Stomach (tissue), 4 donors: ENCODE results near the gene SLC4A3.

ENCODE experiments used
- EP300 ChIP-seq: sonication (generic); formaldehyde crosslinking; IDR thresholded peaks from one replicate; pipeline ENCODE4 v1.6.1; 2017; ENCODE audit warnings: antibody characterized with exemption
- POLR2A ChIP-seq, 4 donors: fragments of 450-650 bp; IDR thresholded peaks; one replicate each; pipeline ENCODE4 v1.6.1; 2016; ENCODE audit warnings: antibody characterized with exemption in 4 of 4, control low read depth in 2 of 4, mild to moderate bottlenecking in 1 of 4, moderate library complexity in 1 of 4
- POLR2AphosphoS5 ChIP-seq, 3 donors: sonication (generic); formaldehyde crosslinking; IDR thresholded peaks; one replicate each; pipeline ENCODE4 v1.6.1; 2016; ENCODE audit warnings: antibody characterized with exemption in 3 of 3
- TF ChIP-seq, protein P1 (sequence below), 7 experiments: fragments of 450-650 bp in 4 of 7; fragments of 200-600 bp in 3 of 7; sonication (generic) in 3 of 7; IDR thresholded peaks; one replicate each; pipeline ENCODE4 v1.5.1; 2016 to 2019; ENCODE audit warnings: antibody characterized with exemption in 7 of 7, control low read depth in 2 of 7, mild to moderate bottlenecking in 1 of 7

DNA sequence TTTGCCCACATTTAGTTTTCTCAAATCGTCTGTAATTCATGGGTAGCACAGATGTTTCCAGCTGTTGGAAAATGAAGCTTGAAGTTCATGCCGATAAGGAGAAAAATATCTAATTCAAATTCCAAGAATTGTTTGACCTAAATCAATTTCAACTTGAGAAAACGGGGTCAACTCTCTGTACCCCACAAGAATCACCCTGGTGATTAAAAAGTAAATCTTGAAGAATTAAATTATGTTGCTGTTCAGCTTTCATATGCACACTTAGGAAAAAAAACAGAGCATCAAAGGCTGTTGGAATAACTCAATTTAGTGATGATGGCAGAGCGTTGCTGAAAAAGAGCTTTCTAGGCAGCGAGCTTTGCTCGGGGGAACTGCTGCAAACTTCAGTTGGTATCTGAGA is 43.0 kb downstream of the SLC4A3 start:
- TF ChIP-seq, protein P1, sequence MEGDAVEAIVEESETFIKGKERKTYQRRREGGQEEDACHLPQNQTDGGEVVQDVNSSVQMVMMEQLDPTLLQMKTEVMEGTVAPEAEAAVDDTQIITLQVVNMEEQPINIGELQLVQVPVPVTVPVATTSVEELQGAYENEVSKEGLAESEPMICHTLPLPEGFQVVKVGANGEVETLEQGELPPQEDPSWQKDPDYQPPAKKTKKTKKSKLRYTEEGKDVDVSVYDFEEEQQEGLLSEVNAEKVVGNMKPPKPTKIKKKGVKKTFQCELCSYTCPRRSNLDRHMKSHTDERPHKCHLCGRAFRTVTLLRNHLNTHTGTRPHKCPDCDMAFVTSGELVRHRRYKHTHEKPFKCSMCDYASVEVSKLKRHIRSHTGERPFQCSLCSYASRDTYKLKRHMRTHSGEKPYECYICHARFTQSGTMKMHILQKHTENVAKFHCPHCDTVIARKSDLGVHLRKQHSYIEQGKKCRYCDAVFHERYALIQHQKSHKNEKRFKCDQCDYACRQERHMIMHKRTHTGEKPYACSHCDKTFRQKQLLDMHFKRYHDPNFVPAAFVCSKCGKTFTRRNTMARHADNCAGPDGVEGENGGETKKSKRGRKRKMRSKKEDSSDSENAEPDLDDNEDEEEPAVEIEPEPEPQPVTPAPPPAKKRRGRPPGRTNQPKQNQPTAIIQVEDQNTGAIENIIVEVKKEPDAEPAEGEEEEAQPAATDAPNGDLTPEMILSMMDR (IDR thresholded peaks at IDR 0.05) = no peak
- TF ChIP-seq POLR2AphosphoS5 (IDR thresholded peaks at IDR 0.05) (no peak), POLR2A (IDR thresholded peaks at IDR 0.05) (no peak), EP300 (no peak)
